ENCODE measurements around the gene CIART. TPM values are rescaled to one million over a fixed set of nuclear protein-coding genes. Genes with fewer than 3 reads are reported as not detected.
"Not testable (repeated sequence)": the region's sequence is repeated elsewhere in the genome, so short reads cannot be mapped to it uniquely, and the experiment has no call there.

Gene CIART
- total RNA-seq, 1 donor from 2014 or later: 3.9 TPM

- H3K27me3 Mint-ChIP-seq (ENCODE audit: low read depth): no peaks in the 10 kb centered on the region
- no peak overlapping the region for H3K27ac Mint-ChIP-seq (ENCODE audit: unreplicated experiment)
- TF ChIP-seq CTCF (IDR thresholded peaks at IDR 0.05): no peak
- H3K9me3 Mint-ChIP-seq (ENCODE audit: low read depth): no peaks in the 10 kb centered on the region
- H3K36me3 Mint-ChIP-seq (ENCODE audit: low read depth): no peaks in the 10 kb centered on the region
- H3K4me1 Mint-ChIP-seq (ENCODE audit: low read depth): peaks cover 16% of the 10 kb centered on the region
- no peak for DNase-seq (ENCODE audit: low spot score)
- no peak overlapping the region for H3K4me3 Mint-ChIP-seq (ENCODE audit: unreplicated experiment)
These were observed 47.0 kb upstream of the CIART start for GRCh38 chr1:150235294-150235851.

- peak; percentile 96 for DNase-seq (ENCODE audit: low spot score)
- no peaks in the 10 kb centered on the region for H3K9me3 Mint-ChIP-seq (ENCODE audit: low read depth)
- no peaks in the 10 kb centered on the region for H3K36me3 Mint-ChIP-seq (ENCODE audit: low read depth)
- no peaks in the 10 kb centered on the region for H3K27me3 Mint-ChIP-seq (ENCODE audit: low read depth)
- H3K4me3 Mint-ChIP-seq (ENCODE audit: unreplicated experiment): peak within 1 kb of the TSS; percentile 17
- peaks cover 16% of the 10 kb centered on the region for H3K4me1 Mint-ChIP-seq (ENCODE audit: low read depth)
- peak; percentile 45 for TF ChIP-seq CTCF (IDR thresholded peaks at IDR 0.05)
- peak within 1 kb of the TSS; percentile 94 for H3K27ac Mint-ChIP-seq (ENCODE audit: unreplicated experiment)
These were observed 46.3 kb upstream of the CIART start, which contains the start of gene ANP32E for GRCh38 chr1:150235852-150236613. ANP32E (minus strand) TSS chr1:150236112; CDS start chr1:150235786, 326 bp downstream.

GRCh38 chr1:150236614-150237100 lies 45.7 kb upstream of the CIART start:
- H3K9me3 Mint-ChIP-seq (ENCODE audit: low read depth): no peaks in the 10 kb centered on the region
- peak overlapping the region; percentile 17 for H3K4me3 Mint-ChIP-seq (ENCODE audit: unreplicated experiment)
- H3K4me1 Mint-ChIP-seq (ENCODE audit: low read depth): peaks cover 16% of the 10 kb centered on the region
- TF ChIP-seq CTCF (IDR thresholded peaks at IDR 0.05): peak; percentile 34
- no peaks in the 10 kb centered on the region for H3K27me3 Mint-ChIP-seq (ENCODE audit: low read depth)
- no peak overlapping the region for H3K27ac Mint-ChIP-seq (ENCODE audit: unreplicated experiment)
- no peaks in the 10 kb centered on the region for H3K36me3 Mint-ChIP-seq (ENCODE audit: low read depth)
- DNase-seq (ENCODE audit: low spot score): no peak

DNA sequence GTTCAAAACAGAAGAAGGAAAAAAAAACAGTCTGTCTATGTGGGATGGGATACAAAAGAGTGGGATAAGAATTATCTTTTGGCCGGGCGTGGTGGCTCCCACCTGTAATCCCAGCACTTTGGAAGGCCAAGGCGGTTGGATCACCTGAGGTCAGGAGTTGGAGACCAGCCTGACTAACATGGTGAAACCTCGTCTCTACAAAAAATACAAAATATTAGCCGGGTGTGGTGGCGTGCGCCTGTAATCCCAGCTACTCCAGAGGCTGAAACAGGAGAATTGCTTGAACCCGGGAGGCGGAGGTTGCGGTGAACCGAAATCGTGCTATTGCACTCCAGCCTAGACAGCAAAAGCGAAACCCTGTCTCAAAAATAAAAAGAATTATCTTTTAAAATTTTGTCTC lies 45.2 kb upstream of the CIART start:
- H3K27ac Mint-ChIP-seq (ENCODE audit: unreplicated experiment); H3K27me3 Mint-ChIP-seq (ENCODE audit: low read depth); DNase-seq (ENCODE audit: low spot score); H3K36me3 Mint-ChIP-seq (ENCODE audit: low read depth); H3K9me3 Mint-ChIP-seq (ENCODE audit: low read depth): not testable (repeated sequence)
- Mint-ChIP-seq H3K4me1 (ENCODE audit: low read depth) (peaks cover 16% of the 10 kb centered on the region), H3K4me3 (ENCODE audit: unreplicated experiment) (peak overlapping the region; percentile 17)

GRCh38 chr1:150237746-150238145 lies 44.6 kb upstream of the CIART start:
- Mint-ChIP-seq H3K27ac (ENCODE audit: unreplicated experiment) (no peak overlapping the region), H3K36me3 (ENCODE audit: low read depth) (no peaks in the 10 kb centered on the region), H3K27me3 (ENCODE audit: low read depth) (no peaks in the 10 kb centered on the region), H3K4me1 (ENCODE audit: low read depth) (peaks cover 16% of the 10 kb centered on the region), H3K4me3 (ENCODE audit: unreplicated experiment) (no peak overlapping the region), H3K9me3 (ENCODE audit: low read depth) (no peaks in the 10 kb centered on the region)
- no peak for TF ChIP-seq CTCF (IDR thresholded peaks at IDR 0.05)
- no peak for DNase-seq (ENCODE audit: low spot score)
